Panc1 (cell line): ENCODE results near the gene LPP. TPM values are rescaled to one million over a fixed set of nuclear protein-coding genes. Genes with fewer than 3 reads are reported as not detected.

Experiments used
- ATAC-seq: fragments of 200-7000 bp; cut with Tn5 transposase; 2 replicates; pipeline ENCODE4 v1.9.1; 2020; ENCODE audit warnings: mild to moderate bottlenecking, moderate library complexity
- BruUV-seq: library from RNA; stranded (reverse); fragments of 400-500 nt; replicated peaks from 2 replicates; lab custom pipeline; 2021; lab: Mats Ljungman, UMichigan
- CTCF ChIA-PET: fragments of 300-600 bp; sonication (Branson Sonifier 250); formaldehyde crosslinking; loops from one replicate; lab custom pipeline; 2022; ENCODE audit warnings: antibody characterized with exemption; lab: Charles Lee
- POLR2A ChIA-PET: fragments of 300-600 bp; sonication (Branson Sonifier 250); formaldehyde crosslinking; loops from one replicate; lab custom pipeline; 2022; ENCODE audit warnings: antibody characterized with exemption; lab: Charles Lee
- DNase-seq: peaks from one replicate; pipeline ENCODE4 v3.0.0-alpha.2; 2010; ENCODE audit warnings: low read depth, low spot score
- H3K27ac ChIP-seq: 2 replicates; pipeline ENCODE4 v1.5.1; 2011; ENCODE audit warnings: mild to moderate bottlenecking, low read length, inconsistent platforms
- H3K27me3 ChIP-seq: fragments of 200-500 bp; sonication (Bioruptor generic); 2 replicates; pipeline ENCODE4 v1.6.0; 2014; ENCODE audit warnings: low read length, inconsistent platforms; ENCODE audit not compliant: control insufficient read depth, insufficient read depth
- H3K36me3 ChIP-seq: fragments of 200-500 bp; sonication (Bioruptor generic); 2 replicates; pipeline ENCODE4 v1.5.1; 2014; ENCODE audit warnings: inconsistent platforms, mild to moderate bottlenecking, low read length, moderate library complexity; ENCODE audit not compliant: control insufficient read depth, insufficient read depth
- H3K4me1 ChIP-seq: 2 replicates; pipeline ENCODE4 v1.5.1; 2011; ENCODE audit warnings: inconsistent platforms, mild to moderate bottlenecking, low read length, moderate library complexity; ENCODE audit not compliant: control insufficient read depth, insufficient read depth
- H3K4me3 ChIP-seq, 2 experiments: 2 replicates each; pipeline ENCODE4 v1.5.1; 2011 to 2012; ENCODE audit warnings: low read depth in 2 of 2, low read length in 2 of 2, mild to moderate bottlenecking in 2 of 2, inconsistent platforms in 1 of 2, moderate library complexity in 1 of 2
- H3K9me3 ChIP-seq: fragments of 200-500 bp; sonication (Bioruptor generic); 2 replicates; pipeline ENCODE4 v1.5.1; 2014; ENCODE audit warnings: low read depth, mild to moderate bottlenecking, inconsistent platforms, low read length, moderate library complexity; ENCODE audit not compliant: control insufficient read depth, insufficient read depth
- CTCF ChIP-seq: fragments of 450-650 bp; IDR thresholded peaks from 2 replicates; pipeline ENCODE4 v1.5.1; 2017; ENCODE audit warnings: mild to moderate bottlenecking
- POLR2AphosphoS5 ChIP-seq: IDR thresholded peaks from 2 replicates; pipeline ENCODE4 v1.6.1; 2012; ENCODE audit warnings: mild to moderate bottlenecking, low read depth, low read length, moderate library complexity
- SIN3A ChIP-seq: IDR thresholded peaks from 2 replicates; pipeline ENCODE4 v1.6.1; 2012; ENCODE audit warnings: low read depth, mild to moderate bottlenecking, low read length, moderate library complexity, borderline replicate concordance; ENCODE audit not compliant: insufficient read depth
- TCF7L2 ChIP-seq: IDR thresholded peaks from 2 replicates; pipeline ENCODE4 v1.6.1; 2011; ENCODE audit warnings: mild to moderate bottlenecking, low read depth, low read length, inconsistent platforms
- in situ Hi-C: cut with HindIII; loops from 2 replicates; pipeline ENCODE4 v1.10.0; 2016; ENCODE audit warnings: low sequenced_read_pairs, low pct_unique_long_range_greater_than_20kb
- intact Hi-C: fragments of 100-400 bp; cut with micrococcal nuclease; formaldehyde crosslinking; loops from one replicate; pipeline ENCODE4 v1.10.0; 2022; ENCODE audit not compliant: unreplicated experiment
- total RNA-seq: library from RNA; stranded (reverse); gene quantifications from one replicate; pipeline ENCODE4 v1.2.1, GENCODE V29; 2021; ENCODE audit not compliant: unreplicated experiment
- TF ChIP-seq, protein P1 (sequence below), 2 experiments: IDR thresholded peaks; 2 replicates each; pipeline ENCODE4 v1.6.1; 2011 to 2012; ENCODE audit warnings: low read depth in 2 of 2, control low read depth in 1 of 2, low read length in 1 of 2, mild to moderate bottlenecking in 1 of 2, moderate library complexity in 1 of 2; ENCODE audit not compliant: insufficient read depth in 1 of 2

Gene LPP
- total RNA-seq, 1 experiment from 2014 or later = 90.0 TPM

DNA sequence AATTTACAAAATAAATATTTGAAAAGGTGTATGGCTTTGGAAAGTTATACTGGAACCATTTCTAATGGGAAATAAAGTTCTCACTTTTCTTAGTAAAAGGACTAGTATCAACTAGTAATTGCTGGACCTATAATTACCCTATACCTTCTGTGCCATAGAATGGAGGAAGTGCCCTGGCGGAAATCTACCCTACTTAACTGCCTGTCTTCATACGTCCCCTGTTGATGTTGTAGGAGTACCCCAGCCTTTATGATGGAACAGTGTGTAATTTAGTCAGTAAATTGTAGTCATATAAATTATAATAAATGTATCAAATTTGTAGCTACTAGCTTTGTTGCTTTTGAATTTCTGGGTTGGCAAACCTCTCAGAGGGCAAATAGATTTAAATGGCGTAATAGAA, 149.9 kb downstream of the LPP start:
- Histone ChIP-seq H3K9me3 (no peaks in the 10 kb centered on the region), H3K27me3 (no peaks in the 10 kb centered on the region), H3K36me3 (no peaks in the 10 kb centered on the region), H3K27ac (no peak overlapping the region), H3K4me1 (peaks cover 6% of the 10 kb centered on the region), H3K4me3 (no peak overlapping the region)
- ATAC-seq (no peak), DNase-seq (no peak)
- in situ Hi-C loops (no loop called here), intact Hi-C loops (no loop called here)
- ChIA-PET CTCF (no interaction called here), POLR2A (interaction anchor here (0.7 kb wide), 1 partner anchor 45 kb away, joined by 3 read pairs; no protein-coding TSS in a partner anchor)
- TF ChIP-seq CTCF = no peak
- no peak for TF ChIP-seq SIN3A
- TF ChIP-seq, protein P1, sequence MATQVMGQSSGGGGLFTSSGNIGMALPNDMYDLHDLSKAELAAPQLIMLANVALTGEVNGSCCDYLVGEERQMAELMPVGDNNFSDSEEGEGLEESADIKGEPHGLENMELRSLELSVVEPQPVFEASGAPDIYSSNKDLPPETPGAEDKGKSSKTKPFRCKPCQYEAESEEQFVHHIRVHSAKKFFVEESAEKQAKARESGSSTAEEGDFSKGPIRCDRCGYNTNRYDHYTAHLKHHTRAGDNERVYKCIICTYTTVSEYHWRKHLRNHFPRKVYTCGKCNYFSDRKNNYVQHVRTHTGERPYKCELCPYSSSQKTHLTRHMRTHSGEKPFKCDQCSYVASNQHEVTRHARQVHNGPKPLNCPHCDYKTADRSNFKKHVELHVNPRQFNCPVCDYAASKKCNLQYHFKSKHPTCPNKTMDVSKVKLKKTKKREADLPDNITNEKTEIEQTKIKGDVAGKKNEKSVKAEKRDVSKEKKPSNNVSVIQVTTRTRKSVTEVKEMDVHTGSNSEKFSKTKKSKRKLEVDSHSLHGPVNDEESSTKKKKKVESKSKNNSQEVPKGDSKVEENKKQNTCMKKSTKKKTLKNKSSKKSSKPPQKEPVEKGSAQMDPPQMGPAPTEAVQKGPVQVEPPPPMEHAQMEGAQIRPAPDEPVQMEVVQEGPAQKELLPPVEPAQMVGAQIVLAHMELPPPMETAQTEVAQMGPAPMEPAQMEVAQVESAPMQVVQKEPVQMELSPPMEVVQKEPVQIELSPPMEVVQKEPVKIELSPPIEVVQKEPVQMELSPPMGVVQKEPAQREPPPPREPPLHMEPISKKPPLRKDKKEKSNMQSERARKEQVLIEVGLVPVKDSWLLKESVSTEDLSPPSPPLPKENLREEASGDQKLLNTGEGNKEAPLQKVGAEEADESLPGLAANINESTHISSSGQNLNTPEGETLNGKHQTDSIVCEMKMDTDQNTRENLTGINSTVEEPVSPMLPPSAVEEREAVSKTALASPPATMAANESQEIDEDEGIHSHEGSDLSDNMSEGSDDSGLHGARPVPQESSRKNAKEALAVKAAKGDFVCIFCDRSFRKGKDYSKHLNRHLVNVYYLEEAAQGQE (IDR thresholded peaks at IDR 0.05; ENCODE audit: insufficient read depth in 1 of 2, low read depth in 2 of 2, low read length in 1 of 2) = no peak
- no peak for TF ChIP-seq POLR2AphosphoS5
- BruUV-seq = no TSS peak

GRCh38 chr3:188304501-188304900, 150.5 kb downstream of the LPP start:
- Histone ChIP-seq H3K36me3 (no peaks in the 10 kb centered on the region), H3K27me3 (no peaks in the 10 kb centered on the region), H3K9me3 (no peaks in the 10 kb centered on the region), H3K4me3 (no peak overlapping the region), H3K27ac (no peak overlapping the region), H3K4me1 (peaks cover 4% of the 10 kb centered on the region)
- intact Hi-C loops = no loop called here
- ChIA-PET POLR2A (interaction anchor here (0.6 to 0.7 kb wide), 2 partner anchors 46 to 64 kb away, joined by 3 read pairs; no protein-coding TSS in a partner anchor), CTCF (no interaction called here)
- BruUV-seq = no TSS peak
- in situ Hi-C loops = no loop called here
- TF ChIP-seq CTCF (no peak), TCF7L2 (no peak), POLR2AphosphoS5 (no peak), SIN3A (no peak)
- TF ChIP-seq, protein P1 (IDR thresholded peaks at IDR 0.05; ENCODE audit: insufficient read depth in 1 of 2, low read depth in 2 of 2, low read length in 1 of 2) = no peak
- ATAC-seq = no peak
- DNase-seq = no peak
